HG02642 (cell line): ENCODE data around the gene CFAP20DC.
"Not testable (repeated sequence)": the region's sequence is repeated elsewhere in the genome, so short reads cannot be mapped to it uniquely, and the experiment has no call there.

ENCODE experiments used
- ATAC-seq: cut with Tn5 transposase; IDR thresholded peaks from one replicate; pipeline ENCODE4 v1.9.1; 2021; ENCODE audit warnings: mild to moderate bottlenecking; ENCODE audit not compliant: unreplicated experiment, poor library complexity

The CFAP20DC gene

GRCh38 chr3:58707390-58707930, 342.4 kb downstream of the CFAP20DC start:
- ATAC-seq: no peak

DNA sequence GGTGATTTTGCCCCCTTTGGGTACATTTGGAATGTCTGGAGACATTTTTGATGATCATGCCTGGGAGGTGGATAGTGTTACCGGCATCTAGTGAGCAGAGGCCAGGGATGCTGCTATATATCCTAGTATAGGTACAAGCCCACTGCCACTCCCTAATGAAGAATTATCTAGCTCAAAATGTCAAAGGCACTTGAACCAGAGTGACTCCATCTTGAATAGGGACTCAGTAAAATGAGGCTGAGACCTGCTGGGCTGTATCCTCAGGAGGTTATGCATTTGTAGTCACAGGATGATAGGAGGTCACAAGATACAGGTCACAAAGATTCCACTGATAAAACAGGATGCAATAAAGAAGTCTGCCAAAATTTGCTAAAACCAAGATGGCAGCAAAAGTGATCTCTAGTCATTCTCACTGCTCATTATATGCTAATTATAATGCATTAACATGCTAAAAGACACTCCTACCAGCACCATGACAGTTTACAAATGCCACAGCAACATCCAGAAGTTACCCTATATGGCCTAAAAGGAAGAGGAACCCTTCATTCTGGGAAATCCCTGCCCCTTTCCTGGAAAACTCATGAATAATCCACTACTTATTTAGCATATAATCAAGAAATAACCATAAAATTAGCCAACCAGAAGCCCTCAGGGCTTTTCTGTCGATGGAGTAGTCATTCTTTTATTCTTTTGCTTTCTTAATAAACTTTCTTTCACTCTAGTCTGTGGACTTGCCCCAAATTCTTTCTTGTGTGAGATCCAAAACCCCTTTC, 343.2 kb downstream of the CFAP20DC start:
- no peak for ATAC-seq

- no peak for ATAC-seq
Observed at GRCh38 chr3:58704745-58705144, 345.1 kb downstream of the CFAP20DC start.

GRCh38 chr3:58704304-58704703, 345.5 kb downstream of the CFAP20DC start:
- not testable (repeated sequence) for ATAC-seq

DNA sequence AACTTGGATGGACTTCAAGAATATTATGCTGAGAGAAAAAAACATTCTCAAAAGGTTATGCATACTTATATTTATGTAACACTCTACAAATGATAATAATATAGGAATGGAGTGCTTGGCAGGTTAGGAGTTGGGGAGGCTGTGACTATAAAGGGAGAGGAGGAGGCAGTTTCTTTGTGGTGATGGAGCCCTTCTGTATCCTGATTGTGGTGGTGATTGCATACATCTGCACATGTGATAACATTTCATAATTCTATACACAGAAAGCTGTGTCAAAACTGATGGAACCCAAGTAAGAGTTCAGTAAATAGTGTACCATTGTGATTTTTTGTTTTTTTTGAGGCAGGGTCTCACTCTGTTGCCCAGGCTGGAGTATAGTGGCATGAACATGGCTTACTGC, 351.6 kb downstream of the CFAP20DC start:
- no peak for ATAC-seq

DNA sequence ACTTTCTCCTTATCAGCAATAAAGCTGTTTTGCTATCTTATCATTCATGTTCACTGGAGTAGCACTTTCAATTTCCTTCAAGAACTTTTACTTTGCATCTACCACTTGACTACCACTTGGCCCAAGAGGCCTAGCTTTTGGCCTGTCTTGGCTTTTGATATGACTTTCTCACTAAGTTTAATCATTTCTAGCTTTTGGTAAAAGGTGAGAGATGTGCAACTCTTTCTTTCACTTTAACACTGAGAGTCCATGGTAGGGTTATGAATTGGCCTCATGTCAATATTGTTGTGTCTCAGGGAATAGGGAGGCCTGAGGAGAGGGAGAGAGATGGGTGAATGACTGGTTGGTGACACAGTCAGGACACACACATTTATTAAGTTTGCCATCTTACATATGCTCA, 352.3 kb downstream of the CFAP20DC start:
- no peak for ATAC-seq

DNA sequence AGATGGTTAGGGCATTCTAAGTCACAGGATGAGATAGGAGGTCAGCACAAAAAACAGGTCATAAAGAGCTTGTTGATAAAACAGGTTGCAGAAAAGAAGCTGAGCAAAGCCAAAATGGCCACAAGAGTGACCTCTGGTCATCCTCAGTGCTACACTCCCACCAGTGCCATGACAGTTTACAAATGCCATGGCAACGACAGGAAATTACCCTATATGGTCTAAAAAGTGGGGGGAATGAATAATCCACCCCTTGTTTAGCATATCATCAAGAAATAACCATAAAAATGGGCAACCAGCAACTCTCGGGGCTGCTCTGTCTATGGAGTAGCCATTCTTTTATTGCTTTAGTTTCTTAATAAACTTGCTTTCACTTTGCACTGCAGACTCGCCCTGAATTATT, 353.0 kb downstream of the CFAP20DC start:
- not testable (repeated sequence) for ATAC-seq

- ATAC-seq: no peak
Observed at GRCh38 chr3:58696093-58696492, 353.7 kb downstream of the CFAP20DC start.

- ATAC-seq: not testable (repeated sequence)
Observed at GRCh38 chr3:58695284-58695683, 354.5 kb downstream of the CFAP20DC start.

- no peak for ATAC-seq
Observed at GRCh38 chr3:58693940-58694850, 355.6 kb downstream of the CFAP20DC start.

DNA sequence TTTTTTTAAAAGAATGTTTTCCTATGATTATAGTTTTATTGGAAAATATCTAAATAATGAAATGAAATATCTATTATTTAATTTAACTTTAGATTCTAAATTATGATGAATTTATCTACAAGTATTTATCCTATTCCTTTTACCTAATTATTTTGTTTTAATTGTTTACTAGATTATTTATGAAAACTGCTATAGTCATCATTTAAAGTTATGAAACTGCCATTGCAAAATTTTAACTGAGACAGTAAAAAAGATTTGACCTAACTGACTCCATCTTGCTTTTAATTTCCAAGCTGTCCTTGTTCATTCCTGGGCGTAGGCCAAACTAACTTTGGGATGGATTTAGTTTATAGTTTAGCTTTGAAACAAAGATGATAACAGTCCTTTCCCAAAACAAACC, 357.3 kb downstream of the CFAP20DC start:
- ATAC-seq: no peak
